GM12878 (cell line): ENCODE results near the gene MALRD1. TPM values are rescaled to one million over a fixed set of nuclear protein-coding genes. Genes with fewer than 3 reads are reported as not detected.

Source experiments
- ATAC-seq: fragments of 200-7000 bp; cut with Tn5 transposase; 3 replicates; pipeline ENCODE4 v1.9.1; 2020; ENCODE audit warnings: mild to moderate bottlenecking, moderate library complexity
- BruUV-seq: library from RNA; stranded (reverse); fragments of 400-500 nt; replicated peaks from 2 replicates; lab custom pipeline; 2021; lab: Mats Ljungman, UMichigan
- CTCF ChIA-PET: fragments of 300-600 bp; sonication (Branson Sonifier 250); formaldehyde crosslinking; extraction: SDS; loops from one replicate; lab custom pipeline; 2021; ENCODE audit warnings: inconsistent platforms; lab: Yijun Ruan, JAX
- POLR2A ChIA-PET: fragments of 350-600 bp; formaldehyde crosslinking; extraction: SDS; loops from one replicate; lab custom pipeline; 2021; ENCODE audit warnings: inconsistent platforms; lab: Charles Lee
- RAD21 ChIA-PET: fragments of 300-600 bp; sonication (Branson Sonifier 250); formaldehyde crosslinking; loops from one replicate; lab custom pipeline; 2023; ENCODE audit warnings: antibody characterized with exemption; ENCODE audit not compliant: unreplicated experiment; lab: Charles Lee
- SMC1A ChIA-PET: fragments of 300-600 bp; sonication (Branson Sonifier 250); formaldehyde crosslinking; loops from one replicate; lab custom pipeline; 2023; ENCODE audit not compliant: unreplicated experiment, uncharacterized antibody; lab: Charles Lee
- DNase-seq: peaks from one replicate; pipeline ENCODE4 v3.0.0-alpha.2; 2011; ENCODE audit warnings: low read depth, low spot score
- FAIRE-seq: peaks from 3 replicates; lab custom pipeline; 2011; peaks lifted over from hg19 to GRCh38; lab: Jason Lieb, UNC
- H2AFZ ChIP-seq: 2 replicates; pipeline ENCODE4 v1.6.0; 2011; ENCODE audit warnings: low read depth, low read length, control low read depth; ENCODE audit not compliant: control insufficient read depth
- H3K27ac ChIP-seq: 2 replicates; pipeline ENCODE4 v1.5.1; 2011; ENCODE audit warnings: control low read depth; ENCODE audit not compliant: control insufficient read depth, insufficient read depth
- H3K27me3 ChIP-seq, 2 experiments: replicated peaks in 1 of 2; 2 replicates each; pipeline versions ENCODE4 v1.6.0 to v1.6.1; 2011; ENCODE audit warnings: low read length in 1 of 2; ENCODE audit not compliant: control insufficient read depth in 2 of 2, insufficient read depth in 2 of 2
- H3K36me3 ChIP-seq, 2 experiments: 2 replicates each; pipeline ENCODE4 v1.5.1; 2011; ENCODE audit warnings: low read length in 1 of 2; ENCODE audit not compliant: control insufficient read depth in 2 of 2, insufficient read depth in 2 of 2
- H3K4me1 ChIP-seq: 2 replicates; pipeline ENCODE4 v1.6.1; 2011; ENCODE audit warnings: mild to moderate bottlenecking, low read length, moderate library complexity, mixed read lengths; ENCODE audit not compliant: control insufficient read depth, insufficient read depth
- H3K4me2 ChIP-seq: 2 replicates; pipeline ENCODE4 v1.6.0; 2011; ENCODE audit warnings: control low read depth; ENCODE audit not compliant: control insufficient read depth, insufficient read depth
- H3K4me3 ChIP-seq: fragments of 200-600 bp; sonication (generic); 2 replicates; pipeline ENCODE4 v1.5.1; 2016
- H3K79me2 ChIP-seq: 2 replicates; pipeline ENCODE4 v1.6.0; 2011; ENCODE audit warnings: low read length; ENCODE audit not compliant: control insufficient read depth, insufficient read depth
- H3K9ac ChIP-seq: 2 replicates; pipeline ENCODE4 v1.8.0; 2011; ENCODE audit warnings: low read length, control low read depth, mixed read lengths; ENCODE audit not compliant: control insufficient read depth, insufficient read depth
- H3K9me3 ChIP-seq: replicated peaks from 3 replicates; pipeline ENCODE4 v1.5.1; 2011; ENCODE audit warnings: mild to moderate bottlenecking, low read length; ENCODE audit not compliant: control insufficient read depth, insufficient read depth
- H4K20me1 ChIP-seq: 2 replicates; pipeline ENCODE4 v1.6.0; 2011; ENCODE audit not compliant: control insufficient read depth, insufficient read depth
- CHD4 ChIP-seq: fragments of 200-600 bp; sonication (generic); IDR thresholded peaks from 2 replicates; pipeline ENCODE4 v1.6.1; 2016; ENCODE audit warnings: mild to moderate bottlenecking
- EP300 ChIP-seq, 2 experiments: fragments of 150-350 bp in 1 of 2; IDR thresholded peaks; 2 replicates each; pipeline ENCODE4 v1.6.1; 2011 to 2012; ENCODE audit warnings: low read depth in 2 of 2, low read length in 2 of 2, borderline replicate concordance in 1 of 2, improper control_type of control experiment in 1 of 2, inconsistent platforms in 1 of 2; ENCODE audit not compliant: control insufficient read depth in 1 of 2
- ESRRA ChIP-seq: IDR thresholded peaks from 2 replicates; pipeline ENCODE4 v1.6.1; 2012; ENCODE audit warnings: mild to moderate bottlenecking, low read length, improper control_type of control experiment
- KLF5 ChIP-seq: fragments of 450-650 bp; IDR thresholded peaks from 2 replicates; pipeline ENCODE4 v1.6.1; 2014; ENCODE audit warnings: mild to moderate bottlenecking; ENCODE audit not compliant: partially characterized antibody
- RBBP5 ChIP-seq: fragments of 200-600 bp; sonication (generic); conservative IDR thresholded peaks from 2 replicates; pipeline ENCODE4 v1.6.1; 2016
- STAT1 ChIP-seq: fragments of 450-650 bp; conservative IDR thresholded peaks from 2 replicates; pipeline ENCODE4 v1.6.1; 2014; ENCODE audit warnings: antibody characterized with exemption, mild to moderate bottlenecking
- TCF12 ChIP-seq: IDR thresholded peaks from 2 replicates; pipeline ENCODE4 v1.6.1; 2011; ENCODE audit warnings: low read depth, mild to moderate bottlenecking, low read length
- ZSCAN29 ChIP-seq: fragments of 450-650 bp; IDR thresholded peaks from 2 replicates; pipeline ENCODE4 v1.6.1; 2017; ENCODE audit warnings: mild to moderate bottlenecking, moderate library complexity
- WGBS: methylation state at CpG from one replicate; pipeline ENCODE4 v1.1.6; 2016; ENCODE audit warnings: low lambda C conversion rate; ENCODE audit not compliant: insufficient replicate concordance, insufficient coverage; ENCODE audit errors: missing lambda C conversion rate; 5-methylcytosine and 5-hydroxymethylcytosine counted together
- in situ Hi-C: fragments of 300-500 bp; cut with MboI; formaldehyde crosslinking; loops from 9 replicates; pipeline ENCODE4 v1.14.3; 2018; ENCODE audit warnings: mixed read lengths
- intact Hi-C: fragments of 100-400 bp; cut with micrococcal nuclease; formaldehyde crosslinking; loops from one replicate; pipeline ENCODE4 v1.14.2; 2022; ENCODE audit not compliant: unreplicated experiment
- polyA plus RNA-seq, 11 experiments: library from polyadenylated mRNA; depleted of rRNA in 4 of 11; unstranded in 6 of 11; stranded (reverse) in 5 of 11; fragments of >200 nt; fragmentation: Nextera tagmentation in 4 of 11; fragmentation: Illumina TruSeq in 1 of 11; extraction: Ambion mirVana in 4 of 11; extraction: Trizol in 1 of 11; gene quantifications; 1 replicate in 1 of 11; 2 replicates in 10 of 11; pipeline versions ENCODE4 v1.2.1 to v1.2.3, GENCODE V29; 2011 to 2016; ENCODE audit warnings: inconsistent platforms in 2 of 11, missing spikeins in 2 of 11, low read depth in 1 of 11
- total RNA-seq, 4 experiments: library from RNA; depleted of rRNA in 3 of 4; stranded (reverse); fragments of >200 nt in 3 of 4; fragmentation: Illumina TruSeq in 1 of 4; extraction: Trizol in 1 of 4; gene quantifications; 2 replicates each; pipeline versions ENCODE4 v1.2.1 to v1.2.3, GENCODE V29; 2013 to 2021
- TF ChIP-seq, protein P1 (sequence below): IDR thresholded peaks from 2 replicates; pipeline ENCODE4 v1.6.1; 2011; ENCODE audit warnings: borderline replicate concordance, low read depth, mild to moderate bottlenecking, moderate library complexity, low read length; ENCODE audit not compliant: insufficient read depth, poor library complexity, severe bottlenecking

The MALRD1 gene
- total and polyA plus RNA-seq, 10 of the 15 experiments (the other 5 are each of a cell fraction or from before 2014, with no cell fraction given), result 0.12 to 6.6 (median 0.26) TPM; not detected in 2

- CTCF ChIA-PET, result interaction anchor here (0.8 kb wide), 1 partner anchor 8 kb away, joined by 4 read pairs; no protein-coding TSS in a partner anchor
- no peak overlapping the region for H3K4me2 ChIP-seq
- FAIRE-seq, result no peak
- in situ Hi-C loops, result no loop called here
- no peak for ATAC-seq
- no peak overlapping the region for H2AFZ ChIP-seq
- no peaks in the 10 kb centered on the region for H3K27me3 ChIP-seq
- BruUV-seq, result no TSS peak
- no peak for TF ChIP-seq TCF12
- TF ChIP-seq ESRRA, result no peak
- TF ChIP-seq, protein P1, sequence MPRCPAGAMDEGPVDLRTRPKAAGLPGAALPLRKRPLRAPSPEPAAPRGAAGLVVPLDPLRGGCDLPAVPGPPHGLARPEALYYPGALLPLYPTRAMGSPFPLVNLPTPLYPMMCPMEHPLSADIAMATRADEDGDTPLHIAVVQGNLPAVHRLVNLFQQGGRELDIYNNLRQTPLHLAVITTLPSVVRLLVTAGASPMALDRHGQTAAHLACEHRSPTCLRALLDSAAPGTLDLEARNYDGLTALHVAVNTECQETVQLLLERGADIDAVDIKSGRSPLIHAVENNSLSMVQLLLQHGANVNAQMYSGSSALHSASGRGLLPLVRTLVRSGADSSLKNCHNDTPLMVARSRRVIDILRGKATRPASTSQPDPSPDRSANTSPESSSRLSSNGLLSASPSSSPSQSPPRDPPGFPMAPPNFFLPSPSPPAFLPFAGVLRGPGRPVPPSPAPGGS, result no peak
- TF ChIP-seq ZSCAN29, result no peak
- TF ChIP-seq RBBP5, result no peak
- no peak for TF ChIP-seq CHD4
- no peak for TF ChIP-seq STAT1
- TF ChIP-seq KLF5, result no peak
- no peak for TF ChIP-seq EP300 (IDR thresholded peaks at IDR 0.05; ENCODE audit: borderline replicate concordance in 1 of 2, control insufficient read depth in 1 of 2, low read depth in 2 of 2, low read length in 2 of 2)
- no peaks in the 10 kb centered on the region for H3K9me3 ChIP-seq
- intact Hi-C loops, result no loop called here
- H3K79me2 ChIP-seq, result no peaks in the 10 kb centered on the region
- no peaks in the 10 kb centered on the region for H4K20me1 ChIP-seq
- WGBS, result 49% methylated on average over 3 of the region's 3 CpGs
- POLR2A ChIA-PET, result no interaction called here
- H3K36me3 ChIP-seq, result no peaks in the 10 kb centered on the region
- no peak overlapping the region for H3K9ac ChIP-seq
- no peak overlapping the region for H3K4me3 ChIP-seq
- H3K27ac ChIP-seq, result no peak overlapping the region
- SMC1A ChIA-PET, result interaction anchor here (1.2 kb wide), 1 partner anchor 174 kb away, joined by 3 read pairs; no protein-coding TSS in a partner anchor
- RAD21 ChIA-PET, result no interaction called here
- no peaks in the 10 kb centered on the region for H3K4me1 ChIP-seq
- DNase-seq, result no peak
Measured at GRCh38 chr10:19480353-19480752, 431.8 kb downstream of the MALRD1 start.
